ENCODE data around the gene PARD3B.

Gene PARD3B

DNA sequence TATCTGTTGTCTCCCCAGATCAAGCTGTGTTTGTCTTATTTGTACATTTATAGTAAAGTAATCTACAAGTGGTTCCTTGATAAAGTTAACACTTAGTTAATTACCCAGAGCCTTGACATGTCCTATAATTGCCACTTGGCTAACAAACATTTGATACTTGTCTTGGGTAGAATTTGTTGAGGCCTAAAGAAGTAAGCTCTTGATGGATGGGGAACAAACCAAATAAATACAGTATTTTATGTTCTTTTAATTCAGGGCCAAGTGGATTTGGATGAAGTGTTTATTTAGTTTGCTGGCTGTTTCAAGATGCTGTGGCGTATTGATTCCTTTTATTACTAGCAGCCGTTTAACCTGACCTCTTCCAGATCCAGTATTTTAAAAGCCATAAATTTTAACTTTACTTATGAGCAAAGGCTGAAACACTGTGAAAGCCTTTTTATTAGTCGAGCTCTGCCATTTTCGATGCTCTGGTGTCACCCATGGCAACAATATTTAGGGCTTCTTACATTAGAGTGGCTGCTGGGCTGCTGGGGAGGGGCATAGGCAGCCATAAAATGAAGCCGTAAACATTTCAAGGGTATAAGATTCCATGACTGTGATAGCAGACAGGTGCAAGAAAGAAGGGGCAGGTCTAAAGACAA, 735.4 kb downstream of the PARD3B start:
- TF ChIP-seq GATA3 (IDR thresholded peaks at IDR 0.05; ENCODE audit: low read depth, low read length): no peak
- no peak for TF ChIP-seq GATA2 (IDR thresholded peaks at IDR 0.05; ENCODE audit: low read depth, low read length)

DNA sequence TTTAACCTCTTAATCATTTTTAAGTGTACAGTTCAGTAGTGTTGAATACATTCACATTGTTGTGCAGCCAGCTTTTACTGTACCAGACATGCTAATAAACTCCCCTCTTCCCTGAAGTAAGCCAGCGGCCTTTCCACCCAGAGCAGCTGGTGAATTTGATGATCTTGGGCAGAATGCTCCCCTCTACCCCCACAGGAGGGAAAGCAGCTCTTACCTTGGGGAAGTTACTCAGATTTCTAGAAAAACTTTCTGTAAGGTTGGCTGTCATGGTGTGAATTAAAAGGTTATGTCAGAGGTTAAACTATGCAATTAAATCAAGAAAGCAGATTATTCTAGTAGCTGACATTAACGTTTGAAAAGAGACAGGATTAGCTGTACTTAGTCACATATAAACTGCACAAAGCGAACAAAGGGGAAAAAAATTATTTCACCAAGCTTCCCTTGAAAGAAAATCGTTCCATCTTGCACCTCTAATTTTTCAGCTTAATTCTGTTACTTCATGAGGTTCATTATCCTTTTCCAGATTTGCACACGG, 738.5 kb downstream of the PARD3B start:
- TF ChIP-seq GATA3 (IDR thresholded peaks at IDR 0.05; ENCODE audit: low read depth, low read length): no peak
- TF ChIP-seq GATA2 (IDR thresholded peaks at IDR 0.05; ENCODE audit: low read depth, low read length): no peak

DNA sequence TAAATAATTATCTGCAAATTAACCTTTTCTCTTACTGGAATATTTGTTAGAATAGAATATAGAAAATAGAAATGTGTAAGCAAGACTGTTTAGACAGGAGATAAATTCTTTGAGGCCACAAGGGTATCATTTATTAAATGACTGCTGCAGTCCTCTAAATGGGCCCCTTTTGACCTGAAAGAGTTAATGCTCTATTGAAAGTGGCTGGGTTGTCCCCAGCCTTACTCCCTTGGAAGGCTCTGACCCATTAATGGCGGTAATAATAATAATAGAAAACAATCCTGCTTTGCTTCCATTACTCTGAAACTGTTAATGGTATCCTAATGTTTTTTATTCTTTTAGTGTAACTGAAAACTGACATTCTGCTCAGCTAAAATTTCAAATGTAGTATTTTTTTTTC, 739.1 kb downstream of the PARD3B start:
- TF ChIP-seq GATA2 (IDR thresholded peaks at IDR 0.05; ENCODE audit: low read depth, low read length) (no peak), GATA3 (IDR thresholded peaks at IDR 0.05; ENCODE audit: low read depth, low read length) (no peak)

DNA sequence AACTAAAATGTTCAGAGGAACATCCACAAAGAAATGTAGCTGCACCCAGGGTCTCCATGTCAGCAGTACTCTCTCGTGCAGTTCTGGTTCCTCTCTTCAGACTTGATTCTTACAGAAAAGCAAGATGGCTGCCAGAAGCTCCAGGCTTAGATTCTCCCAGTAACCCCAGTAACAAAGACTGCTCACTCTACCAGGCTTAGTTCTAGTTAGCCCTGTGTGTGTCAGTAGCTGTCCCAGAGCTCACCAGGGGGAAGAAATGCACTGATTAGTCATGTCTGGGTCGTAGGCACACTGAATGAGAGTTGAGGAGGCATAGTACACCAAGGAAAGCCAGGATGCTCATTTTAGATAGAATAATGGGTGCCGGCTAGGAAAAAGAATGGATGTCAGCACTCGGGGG, 742.0 kb downstream of the PARD3B start:
- no peak for TF ChIP-seq GATA2 (IDR thresholded peaks at IDR 0.05; ENCODE audit: low read depth, low read length)
- no peak for TF ChIP-seq GATA3 (IDR thresholded peaks at IDR 0.05; ENCODE audit: low read depth, low read length)

DNA sequence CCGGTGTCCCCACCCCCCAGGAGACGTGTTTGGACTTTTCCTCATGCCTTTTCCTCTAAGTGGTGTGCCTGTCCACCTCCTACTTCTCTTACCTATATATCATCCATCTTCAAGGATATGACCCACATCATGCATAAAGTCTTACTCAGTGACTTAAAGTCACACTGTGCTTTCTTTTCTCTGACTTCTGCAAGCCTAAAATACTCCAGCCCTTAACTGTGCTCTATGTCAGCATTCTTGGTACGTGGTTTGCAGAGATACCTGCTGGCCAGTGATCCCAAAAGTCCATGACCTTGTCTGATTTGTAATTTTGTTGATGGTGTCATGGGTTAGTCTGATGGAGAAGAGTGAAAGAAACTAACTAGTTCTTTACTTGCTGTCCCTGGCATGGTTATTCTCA, 743.4 kb downstream of the PARD3B start:
- TF ChIP-seq GATA2 (IDR thresholded peaks at IDR 0.05; ENCODE audit: low read depth, low read length) (no peak), GATA3 (IDR thresholded peaks at IDR 0.05; ENCODE audit: low read depth, low read length) (no peak)

DNA sequence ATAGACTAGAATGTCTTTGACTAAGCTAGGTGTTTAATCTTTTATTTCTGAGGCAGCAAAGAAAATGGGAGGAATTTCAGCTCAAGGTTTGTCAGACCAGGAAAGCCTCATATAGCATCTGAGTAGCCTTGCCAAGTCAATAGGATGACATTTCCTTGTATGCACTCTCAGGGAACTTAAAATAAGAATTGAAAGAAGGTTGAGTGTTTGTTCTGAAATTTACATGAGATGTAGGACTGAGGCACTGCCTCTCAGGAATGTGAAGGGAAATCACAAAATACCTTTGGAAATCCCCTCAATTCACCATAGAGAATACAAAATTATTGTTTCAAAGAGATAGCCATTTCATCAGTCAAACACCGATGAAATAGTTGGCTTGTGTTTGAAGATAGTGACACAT, 745.0 kb downstream of the PARD3B start:
- TF ChIP-seq GATA2 (IDR thresholded peaks at IDR 0.05; ENCODE audit: low read depth, low read length): no peak
- no peak for TF ChIP-seq GATA3 (IDR thresholded peaks at IDR 0.05; ENCODE audit: low read depth, low read length)

DNA sequence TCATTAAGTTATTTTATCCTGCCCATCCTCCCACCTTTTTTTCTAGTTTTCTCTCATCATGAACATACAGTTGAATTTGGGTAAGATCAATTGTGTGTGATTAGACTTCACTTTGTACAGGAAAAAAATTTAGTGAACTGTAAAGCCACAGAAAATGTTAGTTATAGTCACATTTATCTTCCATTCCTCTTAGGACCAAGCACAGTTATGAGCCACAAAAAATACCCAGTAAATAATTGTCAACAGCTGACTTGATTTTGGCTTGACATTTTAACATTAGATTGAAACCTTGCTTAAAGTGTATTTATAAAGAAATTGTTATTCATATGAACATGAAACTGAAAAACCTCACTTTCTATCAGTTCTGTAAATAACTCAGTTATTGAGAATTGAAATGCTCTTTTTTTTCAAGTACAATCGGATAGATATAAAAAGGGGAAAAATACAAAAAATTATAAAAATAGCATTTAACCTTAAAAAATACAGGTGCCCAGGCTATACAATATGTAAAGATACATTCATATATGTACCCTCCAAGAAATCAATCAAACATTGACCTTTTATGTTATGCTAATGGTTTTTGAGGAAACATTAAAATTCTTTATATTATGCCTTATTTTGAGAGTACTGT, 747.5 kb downstream of the PARD3B start:
- TF ChIP-seq GATA2 (IDR thresholded peaks at IDR 0.05; ENCODE audit: low read depth, low read length): no peak
- no peak for TF ChIP-seq GATA3 (IDR thresholded peaks at IDR 0.05; ENCODE audit: low read depth, low read length)

DNA sequence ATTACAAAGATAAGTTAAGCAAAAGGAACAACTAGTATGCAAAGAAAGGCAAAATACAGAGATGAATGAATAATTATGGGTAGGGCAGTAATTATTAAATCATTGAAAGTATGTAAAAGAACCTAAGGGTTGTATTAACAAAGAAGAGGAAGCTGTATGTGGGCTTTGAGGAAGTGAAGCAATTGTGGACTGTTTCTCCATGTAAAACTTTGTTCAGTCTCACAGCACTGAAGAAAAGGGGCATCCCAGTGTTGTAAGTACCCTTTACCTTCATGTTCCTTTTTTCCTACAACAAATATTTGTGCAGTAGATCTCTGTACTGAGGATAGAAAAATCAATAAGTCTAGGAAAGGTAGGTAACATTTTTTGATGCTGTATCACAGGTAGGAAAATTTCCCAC, 748.3 kb downstream of the PARD3B start:
- TF ChIP-seq GATA3 (IDR thresholded peaks at IDR 0.05; ENCODE audit: low read depth, low read length) (no peak), GATA2 (IDR thresholded peaks at IDR 0.05; ENCODE audit: low read depth, low read length) (no peak)

DNA sequence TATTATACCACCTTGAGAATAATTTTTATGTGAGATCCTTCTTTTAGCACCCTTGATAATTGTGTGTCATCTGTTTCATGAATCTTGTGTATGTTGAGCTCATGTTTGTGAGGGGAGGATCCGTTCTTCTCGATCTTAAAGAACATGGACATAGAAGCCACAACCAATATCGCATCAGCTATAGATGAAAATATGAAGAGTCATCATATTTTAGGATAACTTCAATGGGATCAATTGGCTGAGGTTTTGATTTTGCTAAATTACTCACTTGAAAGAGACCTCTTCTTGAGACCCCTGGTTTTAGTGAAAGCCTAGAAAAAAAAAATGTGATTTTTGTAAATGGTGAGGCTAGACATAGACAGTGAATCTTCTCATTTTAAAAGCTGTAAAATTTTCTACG, 751.7 kb downstream of the PARD3B start:
- no peak for TF ChIP-seq GATA2 (IDR thresholded peaks at IDR 0.05; ENCODE audit: low read depth, low read length)
- no peak for TF ChIP-seq GATA3 (IDR thresholded peaks at IDR 0.05; ENCODE audit: low read depth, low read length)

DNA sequence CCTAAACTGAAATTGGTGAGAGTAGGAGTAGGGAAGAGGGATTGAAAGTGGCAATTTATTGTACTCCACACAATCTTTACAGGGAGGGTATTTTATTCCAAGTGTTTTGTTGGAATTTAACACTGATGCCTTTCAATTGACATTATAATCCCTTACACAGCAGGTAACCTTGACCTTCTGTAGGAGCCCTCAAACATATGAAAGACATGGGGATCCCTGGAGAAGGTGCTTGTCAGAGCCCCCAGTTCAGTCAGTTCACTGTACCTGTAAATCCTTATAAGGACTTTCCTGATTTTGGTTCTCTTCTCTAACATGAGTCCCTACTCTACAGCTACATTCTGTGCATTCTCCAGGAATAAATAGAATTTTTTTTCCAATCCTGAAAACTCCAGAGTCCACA, 752.1 kb downstream of the PARD3B start:
- TF ChIP-seq GATA2 (IDR thresholded peaks at IDR 0.05; ENCODE audit: low read depth, low read length) (no peak), GATA3 (IDR thresholded peaks at IDR 0.05; ENCODE audit: low read depth, low read length) (no peak)

DNA sequence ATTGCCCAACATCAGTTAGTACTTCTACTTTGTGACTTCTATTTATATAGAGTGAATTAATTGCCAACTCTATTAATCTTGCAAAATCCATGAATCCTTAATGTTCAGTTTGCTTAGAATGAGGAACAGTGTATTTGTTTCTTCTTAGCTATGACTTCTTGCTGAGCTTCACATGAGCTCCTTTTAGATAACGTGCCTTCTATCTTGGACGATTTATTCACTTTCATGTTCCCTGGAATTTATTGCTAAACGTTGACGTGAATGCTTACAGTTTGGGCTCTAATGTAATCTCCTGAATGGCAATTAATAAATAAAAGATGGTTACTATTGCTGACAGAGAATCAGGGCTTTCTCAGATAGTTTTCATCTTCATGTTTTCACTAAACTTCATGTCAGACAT, 752.6 kb downstream of the PARD3B start:
- TF ChIP-seq GATA3 (IDR thresholded peaks at IDR 0.05; ENCODE audit: low read depth, low read length) (no peak), GATA2 (IDR thresholded peaks at IDR 0.05; ENCODE audit: low read depth, low read length) (no peak)

DNA sequence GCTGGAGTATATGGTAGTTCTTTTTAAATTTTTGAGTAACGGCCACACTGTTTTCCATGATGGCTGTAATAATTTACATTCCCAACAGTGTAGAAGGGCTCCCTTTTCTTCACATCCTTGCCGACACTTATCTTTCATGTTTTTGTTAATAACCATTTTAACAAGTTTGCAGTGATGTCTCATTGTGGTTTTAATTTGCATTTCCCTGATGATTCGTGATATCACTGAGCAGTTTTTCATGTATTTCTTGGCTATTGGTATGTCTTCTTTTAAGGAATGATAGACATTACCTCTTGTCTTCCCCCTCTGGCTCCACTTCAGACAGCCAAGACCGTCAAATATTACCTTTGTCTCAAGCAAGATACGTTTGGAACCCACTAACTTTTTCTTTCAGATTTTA, 765.9 kb downstream of the PARD3B start:
- TF ChIP-seq GATA2 (IDR thresholded peaks at IDR 0.05; ENCODE audit: low read depth, low read length) (no peak), GATA3 (IDR thresholded peaks at IDR 0.05; ENCODE audit: low read depth, low read length) (no peak)

DNA sequence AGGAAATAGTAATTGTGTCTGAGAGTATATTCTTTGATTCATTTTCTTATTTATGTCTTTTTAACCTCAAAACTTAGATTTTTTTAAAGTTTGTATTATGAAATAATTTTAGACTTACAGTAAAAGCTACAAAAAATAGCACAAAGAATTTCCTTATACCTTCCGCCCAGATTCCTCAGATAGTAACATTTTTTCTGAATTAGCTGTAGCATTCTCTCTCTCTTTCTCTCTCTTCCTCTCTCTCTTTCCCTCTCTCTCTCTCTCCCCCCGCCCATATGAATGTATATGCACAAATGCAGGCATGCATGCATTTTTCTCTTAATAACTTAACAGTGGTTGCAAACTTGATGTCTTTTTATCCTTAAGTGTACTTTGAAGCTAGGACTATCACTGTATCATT, 776.0 kb downstream of the PARD3B start:
- TF ChIP-seq GATA2 (IDR thresholded peaks at IDR 0.05; ENCODE audit: low read depth, low read length) (no peak), GATA3 (IDR thresholded peaks at IDR 0.05; ENCODE audit: low read depth, low read length) (no peak)

DNA sequence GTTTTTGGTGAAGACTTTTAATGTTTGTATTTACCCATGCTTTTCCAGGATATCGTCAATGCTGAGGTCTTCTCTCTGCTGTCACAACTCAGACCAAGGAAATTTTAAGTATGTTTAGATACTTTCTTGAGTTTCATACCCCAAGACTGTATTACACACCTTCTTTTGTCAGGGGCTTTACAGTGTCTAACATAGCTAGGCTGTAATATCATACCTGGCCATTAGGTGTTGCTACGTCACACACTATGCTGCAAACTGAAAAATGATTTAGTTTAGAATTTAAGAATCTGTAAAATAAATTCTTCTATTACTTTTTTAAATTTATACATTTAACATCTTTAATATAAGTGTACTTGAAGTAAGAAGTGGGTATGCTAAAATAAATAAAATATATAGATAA, 778.7 kb downstream of the PARD3B start:
- TF ChIP-seq GATA2 (IDR thresholded peaks at IDR 0.05; ENCODE audit: low read depth, low read length) (no peak), GATA3 (IDR thresholded peaks at IDR 0.05; ENCODE audit: low read depth, low read length) (no peak)

DNA sequence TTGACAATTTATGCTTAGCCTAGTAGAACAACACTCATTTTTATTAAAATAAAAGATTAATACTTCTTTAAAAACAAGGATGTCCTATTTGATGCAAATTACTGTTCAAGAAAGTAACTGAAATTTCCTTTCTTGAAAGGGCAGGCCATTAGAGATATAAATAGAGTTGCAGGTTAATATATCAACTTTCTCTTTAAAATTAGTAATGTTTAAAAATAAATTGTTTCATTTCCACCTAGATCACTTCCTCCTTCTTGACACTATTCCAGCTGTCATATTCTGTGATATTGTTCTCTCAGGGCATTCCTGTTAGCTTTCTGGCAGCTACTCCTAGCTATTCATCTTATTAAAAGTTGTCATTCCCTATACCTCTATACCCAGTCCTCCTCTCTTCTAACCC, 779.1 kb downstream of the PARD3B start:
- no peak for TF ChIP-seq GATA3 (IDR thresholded peaks at IDR 0.05; ENCODE audit: low read depth, low read length)
- no peak for TF ChIP-seq GATA2 (IDR thresholded peaks at IDR 0.05; ENCODE audit: low read depth, low read length)

Data from SH-SY5Y (cell line).